Mucosa of stomach (tissue), 1 donor: Measurements from ENCODE around the gene MXRA8.

Source experiments
- H3K27me3 ChIP-seq: one replicate; pipeline ENCODE4 v1.7.0; 2013; ENCODE audit warnings: mild to moderate bottlenecking, low read length; ENCODE audit not compliant: control insufficient read depth, insufficient read depth
- H3K36me3 ChIP-seq: one replicate; pipeline ENCODE4 v1.7.0; 2013; ENCODE audit warnings: low read length; ENCODE audit not compliant: control insufficient read depth, insufficient read depth
- H3K4me1 ChIP-seq: one replicate; pipeline ENCODE4 v1.7.0; 2013; ENCODE audit warnings: mild to moderate bottlenecking, low read length; ENCODE audit not compliant: control insufficient read depth, insufficient read depth
- H3K4me3 ChIP-seq: one replicate; pipeline ENCODE4 v1.7.0; 2013; ENCODE audit warnings: low read length
- H3K9ac ChIP-seq: one replicate; pipeline ENCODE4 v1.7.0; 2013; ENCODE audit warnings: mild to moderate bottlenecking, low read length, moderate library complexity
- H3K9me3 ChIP-seq: one replicate; pipeline ENCODE4 v1.7.0; 2013; ENCODE audit warnings: mild to moderate bottlenecking, low read length, moderate library complexity; ENCODE audit not compliant: control insufficient read depth
- donor health status: Pancreatic carcinoma.

The MXRA8 gene

GRCh38 chr1:1333551-1334241 is 24.7 kb downstream of the MXRA8 start:
- H3K4me1 ChIP-seq, result peaks cover 28% of the 10 kb centered on the region
- no peaks in the 10 kb centered on the region for H3K36me3 ChIP-seq
- H3K9ac ChIP-seq, result no peak overlapping the region
- H3K4me3 ChIP-seq, result no peak overlapping the region
- H3K9me3 ChIP-seq, result no peaks in the 10 kb centered on the region
- H3K27me3 ChIP-seq, result peaks cover 15% of the 10 kb centered on the region

GRCh38 chr1:1332774-1333480 is 25.4 kb downstream of the MXRA8 start:
- Histone ChIP-seq H3K4me1 (peaks cover 28% of the 10 kb centered on the region), H3K9ac (no peak overlapping the region), H3K27me3 (peaks cover 15% of the 10 kb centered on the region), H3K36me3 (no peaks in the 10 kb centered on the region), H3K4me3 (no peak overlapping the region), H3K9me3 (no peaks in the 10 kb centered on the region)

- Histone ChIP-seq H3K4me3 (no peak overlapping the region), H3K9ac (no peak overlapping the region), H3K27me3 (peaks cover 15% of the 10 kb centered on the region), H3K4me1 (peaks cover 23% of the 10 kb centered on the region), H3K36me3 (no peaks in the 10 kb centered on the region), H3K9me3 (no peaks in the 10 kb centered on the region)
Measured at GRCh38 chr1:1332031-1332755, 26.2 kb downstream of the MXRA8 start.

GRCh38 chr1:1331068-1331965 is 27.0 kb downstream of the MXRA8 start, which contains the start of gene TAS1R3:
Gene TAS1R3 (plus strand): TSS chr1:1331280. CDS start chr1:1331346, 66 bp downstream.
- Histone ChIP-seq H3K9me3 (no peaks in the 10 kb centered on the region), H3K4me1 (peaks cover 24% of the 10 kb centered on the region), H3K36me3 (no peaks in the 10 kb centered on the region), H3K27me3 (peaks cover 15% of the 10 kb centered on the region), H3K4me3 (no peak within 1 kb of the TSS), H3K9ac (no peak within 1 kb of the TSS)

- Histone ChIP-seq H3K4me3 (no peak overlapping the region), H3K36me3 (no peaks in the 10 kb centered on the region), H3K9ac (no peak overlapping the region), H3K9me3 (no peaks in the 10 kb centered on the region), H3K4me1 (peaks cover 32% of the 10 kb centered on the region), H3K27me3 (peaks cover 15% of the 10 kb centered on the region)
Measured at GRCh38 chr1:1330366-1331067, 27.8 kb downstream of the MXRA8 start.

GRCh38 chr1:1329304-1330210 is 28.8 kb downstream of the MXRA8 start:
- H3K4me3 ChIP-seq, result no peak overlapping the region
- no peaks in the 10 kb centered on the region for H3K9me3 ChIP-seq
- H3K9ac ChIP-seq, result no peak overlapping the region
- H3K4me1 ChIP-seq, result peaks cover 38% of the 10 kb centered on the region
- no peaks in the 10 kb centered on the region for H3K36me3 ChIP-seq
- peaks cover 15% of the 10 kb centered on the region for H3K27me3 ChIP-seq

- Histone ChIP-seq H3K9ac (no peak overlapping the region), H3K9me3 (no peaks in the 10 kb centered on the region), H3K4me3 (no peak overlapping the region), H3K27me3 (peaks cover 15% of the 10 kb centered on the region), H3K36me3 (no peaks in the 10 kb centered on the region), H3K4me1 (peaks cover 39% of the 10 kb centered on the region)
Measured at GRCh38 chr1:1328254-1328653, 30.1 kb downstream of the MXRA8 start.

- Histone ChIP-seq H3K9ac (no peak overlapping the region), H3K4me1 (peaks cover 37% of the 10 kb centered on the region)
Measured at GRCh38 chr1:1327291-1327690, 31.1 kb downstream of the MXRA8 start.

GRCh38 chr1:1326075-1326605 is 32.2 kb downstream of the MXRA8 start:
- Histone ChIP-seq H3K27me3 (peaks cover 9% of the 10 kb centered on the region), H3K9me3 (no peaks in the 10 kb centered on the region), H3K9ac (peak overlapping the region; percentile 84), H3K4me3 (no peak overlapping the region), H3K4me1 (peaks cover 33% of the 10 kb centered on the region), H3K36me3 (no peaks in the 10 kb centered on the region)

More at GRCh38 chr1:1327291-1327690, 31.1 kb downstream of the MXRA8 start:
- H3K4me3 ChIP-seq, result no peak overlapping the region
- peaks cover 15% of the 10 kb centered on the region for H3K27me3 ChIP-seq
- H3K36me3 ChIP-seq, result no peaks in the 10 kb centered on the region
- no peaks in the 10 kb centered on the region for H3K9me3 ChIP-seq

- H3K36me3 ChIP-seq, result no peaks in the 10 kb centered on the region
- peaks cover 2% of the 10 kb centered on the region for H3K27me3 ChIP-seq
- peak overlapping the region; percentile 71 for H3K4me3 ChIP-seq
- peak overlapping the region; percentile 84 for H3K9ac ChIP-seq
- peaks cover 31% of the 10 kb centered on the region for H3K4me1 ChIP-seq
- no peaks in the 10 kb centered on the region for H3K9me3 ChIP-seq
Measured at GRCh38 chr1:1325288-1326074, 32.9 kb downstream of the MXRA8 start.
